Glutamatergic neuron (in vitro differentiated cells): Measurements from ENCODE around the gene YJU2. TPM values are rescaled to one million over a fixed set of nuclear protein-coding genes. Genes with fewer than 3 reads are reported as not detected.
A peak's percentile ranks its signal among the peaks of the same experiment; 100 is the strongest.

Experiments used
- DNase-seq: peaks from one replicate; pipeline ENCODE4 v3.0.0; 2022
- H3K27ac Mint-ChIP-seq: one replicate; pipeline ENCODE4 v1.8.0; 2020; ENCODE audit warnings: mild to moderate bottlenecking, mixed read lengths, inconsistent platforms; ENCODE audit not compliant: unreplicated experiment
- H3K27me3 Mint-ChIP-seq: one replicate; pipeline ENCODE4 v1.8.0; 2020; ENCODE audit warnings: mild to moderate bottlenecking, moderate library complexity, mixed read lengths, inconsistent platforms; ENCODE audit not compliant: unreplicated experiment
- H3K36me3 Mint-ChIP-seq: one replicate; pipeline ENCODE4 v1.8.0; 2020; ENCODE audit warnings: mild to moderate bottlenecking, mixed read lengths, inconsistent platforms; ENCODE audit not compliant: unreplicated experiment
- H3K4me1 Mint-ChIP-seq: one replicate; pipeline ENCODE4 v1.8.0; 2020; ENCODE audit warnings: mild to moderate bottlenecking, low read depth, mixed read lengths, inconsistent platforms; ENCODE audit not compliant: unreplicated experiment
- H3K4me3 Mint-ChIP-seq: one replicate; pipeline ENCODE4 v1.8.0; 2020; ENCODE audit warnings: mild to moderate bottlenecking, mixed read lengths, inconsistent platforms; ENCODE audit not compliant: unreplicated experiment
- H3K9me3 Mint-ChIP-seq: one replicate; pipeline ENCODE4 v1.8.0; 2020; ENCODE audit warnings: mild to moderate bottlenecking, moderate library complexity, mixed read lengths, inconsistent platforms; ENCODE audit not compliant: unreplicated experiment
- total RNA-seq: library from RNA; stranded (reverse); fragmentation: NEBNext Ultra II Directional; extraction: Animal tissue kit (Norgen Biotek cat#: 25700); gene quantifications from one replicate; pipeline ENCODE4 v1.2.1, GENCODE V29; 2021; ENCODE audit not compliant: unreplicated experiment
- TF ChIP-seq, protein P1 (sequence below): fragments of 200-600 bp; sonication (generic); IDR thresholded peaks from one replicate; pipeline ENCODE4 v1.5.0; 2021; ENCODE audit not compliant: partially characterized antibody, unreplicated experiment

Gene YJU2
- total RNA-seq, 1 donor from 2014 or later = 18.7 TPM

- Mint-ChIP-seq H3K27ac (no peak overlapping the region), H3K4me3 (no peak overlapping the region), H3K4me1 (peaks cover 4% of the 10 kb centered on the region), H3K36me3 (no peaks in the 10 kb centered on the region), H3K27me3 (peaks cover 2% of the 10 kb centered on the region), H3K9me3 (peaks cover 1% of the 10 kb centered on the region)
- TF ChIP-seq, protein P1, sequence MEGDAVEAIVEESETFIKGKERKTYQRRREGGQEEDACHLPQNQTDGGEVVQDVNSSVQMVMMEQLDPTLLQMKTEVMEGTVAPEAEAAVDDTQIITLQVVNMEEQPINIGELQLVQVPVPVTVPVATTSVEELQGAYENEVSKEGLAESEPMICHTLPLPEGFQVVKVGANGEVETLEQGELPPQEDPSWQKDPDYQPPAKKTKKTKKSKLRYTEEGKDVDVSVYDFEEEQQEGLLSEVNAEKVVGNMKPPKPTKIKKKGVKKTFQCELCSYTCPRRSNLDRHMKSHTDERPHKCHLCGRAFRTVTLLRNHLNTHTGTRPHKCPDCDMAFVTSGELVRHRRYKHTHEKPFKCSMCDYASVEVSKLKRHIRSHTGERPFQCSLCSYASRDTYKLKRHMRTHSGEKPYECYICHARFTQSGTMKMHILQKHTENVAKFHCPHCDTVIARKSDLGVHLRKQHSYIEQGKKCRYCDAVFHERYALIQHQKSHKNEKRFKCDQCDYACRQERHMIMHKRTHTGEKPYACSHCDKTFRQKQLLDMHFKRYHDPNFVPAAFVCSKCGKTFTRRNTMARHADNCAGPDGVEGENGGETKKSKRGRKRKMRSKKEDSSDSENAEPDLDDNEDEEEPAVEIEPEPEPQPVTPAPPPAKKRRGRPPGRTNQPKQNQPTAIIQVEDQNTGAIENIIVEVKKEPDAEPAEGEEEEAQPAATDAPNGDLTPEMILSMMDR = no peak
- peak; percentile 42 for DNase-seq
Observed at GRCh38 chr19:4295972-4296771, 49.3 kb downstream of the YJU2 start.

DNA sequence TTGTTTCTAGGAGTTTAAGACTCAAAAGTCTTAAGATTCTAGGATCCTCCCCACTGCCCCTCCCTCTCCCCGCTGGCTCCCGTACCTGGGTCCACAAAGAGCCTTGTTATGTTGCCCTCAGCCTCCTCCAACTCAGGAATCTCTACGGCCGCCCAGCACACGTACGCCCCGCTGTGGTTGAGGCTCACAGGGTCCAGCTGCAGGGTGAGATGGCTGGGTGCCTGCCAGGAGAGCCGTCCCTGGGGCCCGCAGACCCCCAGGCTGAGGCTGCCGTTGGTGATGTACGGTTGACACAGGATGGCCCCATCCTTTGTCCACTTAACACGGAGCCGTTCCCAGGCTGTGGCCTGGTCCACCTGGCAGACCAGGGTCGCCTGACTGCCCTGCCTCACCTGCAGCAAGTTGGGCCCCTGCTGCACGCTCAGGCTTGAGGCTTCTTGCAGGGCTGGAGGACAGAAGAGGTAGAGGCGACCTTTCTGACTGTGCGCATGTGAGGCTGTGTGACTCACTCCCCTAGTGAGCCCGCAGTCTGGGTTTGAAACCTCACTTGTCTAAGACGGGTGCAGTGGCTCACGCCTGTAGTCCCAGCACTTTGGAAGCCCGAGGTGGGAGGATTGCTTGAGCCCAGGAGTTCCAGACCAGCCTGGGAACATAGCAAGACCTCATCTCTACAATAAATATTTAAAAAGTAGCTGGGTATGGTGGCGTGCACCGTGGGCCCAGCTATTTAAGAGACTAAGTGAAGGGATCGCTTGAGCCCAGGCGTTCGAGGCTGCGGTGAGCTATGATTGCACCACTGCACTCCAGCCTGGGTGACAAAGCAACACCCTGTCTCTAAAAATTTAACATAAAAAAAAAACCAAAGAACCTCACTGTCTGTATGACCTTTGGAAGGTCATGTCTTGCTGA, 51.3 kb downstream of the YJU2 start:
- H3K4me3 Mint-ChIP-seq = no peak overlapping the region
- no peak overlapping the region for H3K27ac Mint-ChIP-seq
- DNase-seq = no peak
- H3K9me3 Mint-ChIP-seq = peaks cover 4% of the 10 kb centered on the region
- no peaks in the 10 kb centered on the region for H3K36me3 Mint-ChIP-seq
- H3K27me3 Mint-ChIP-seq = peaks cover 5% of the 10 kb centered on the region
- TF ChIP-seq, protein P1 = no peak
- H3K4me1 Mint-ChIP-seq = peaks cover 8% of the 10 kb centered on the region

GRCh38 chr19:4298810-4299550, 52.1 kb downstream of the YJU2 start:
- no peak overlapping the region for H3K27ac Mint-ChIP-seq
- TF ChIP-seq, protein P1 = no peak

GRCh38 chr19:4300589-4300988, 53.7 kb downstream of the YJU2 start:
- H3K27ac Mint-ChIP-seq = no peak overlapping the region
- TF ChIP-seq, protein P1 = no peak
- peaks cover 7% of the 10 kb centered on the region for H3K4me1 Mint-ChIP-seq
- H3K36me3 Mint-ChIP-seq = no peaks in the 10 kb centered on the region
- H3K9me3 Mint-ChIP-seq = peaks cover 8% of the 10 kb centered on the region
- no peak for DNase-seq
- no peak overlapping the region for H3K4me3 Mint-ChIP-seq
- H3K27me3 Mint-ChIP-seq = peaks cover 5% of the 10 kb centered on the region

More at GRCh38 chr19:4298810-4299550, 52.1 kb downstream of the YJU2 start:
- H3K27me3 Mint-ChIP-seq = peaks cover 5% of the 10 kb centered on the region
- peaks cover 4% of the 10 kb centered on the region for H3K9me3 Mint-ChIP-seq
- H3K4me1 Mint-ChIP-seq = peaks cover 8% of the 10 kb centered on the region
- no peak for DNase-seq
- H3K4me3 Mint-ChIP-seq = no peak overlapping the region
- H3K36me3 Mint-ChIP-seq = no peaks in the 10 kb centered on the region
